Adrenal gland (tissue), 12 donors: ENCODE data around the gene GPR83. TPM values are rescaled to one million over a fixed set of nuclear protein-coding genes. Genes with fewer than 3 reads are reported as not detected.
"Not testable (repeated sequence)": the region's sequence is repeated elsewhere in the genome, so short reads cannot be mapped to it uniquely, and the experiment has no call there.

Experiments used
- DNase-seq, 7 donors: peaks; one replicate each; pipeline ENCODE4 v3.0.0-alpha.2; 2019 to 2020
- H3K27ac ChIP-seq, 5 donors: fragments of 200-600 bp; sonication (generic) in 4 of 5; 1 replicate in 3 of 5; 2 replicates in 2 of 5; pipeline versions ENCODE4 v1.5.1 to v1.8.0; 2016 to 2020; ENCODE audit warnings: mild to moderate bottlenecking in 1 of 5
- H3K27me3 ChIP-seq: fragments of 200-600 bp; 2 replicates; pipeline ENCODE4 v1.8.0; 2021
- H3K36me3 ChIP-seq, 2 donors: fragments of 200-600 bp; replicated peaks in 1 of 2; 1 replicate in 1 of 2; 2 replicates in 1 of 2; pipeline versions ENCODE4 v1.5.1 to v1.8.0; 2018 to 2022
- H3K4me1 ChIP-seq, 2 donors: fragments of 200-600 bp; replicated peaks in 1 of 2; 1 replicate in 1 of 2; 2 replicates in 1 of 2; pipeline versions ENCODE4 v1.5.1 to v1.8.0; 2018 to 2021
- H3K4me3 ChIP-seq, 4 donors: fragments of 200-600 bp; sonication (generic) in 3 of 4; one replicate each; pipeline ENCODE4 v1.5.1; 2016 to 2018
- H3K9me3 ChIP-seq, 3 donors: fragments of 200-600 bp; sonication (generic) in 1 of 3; replicated peaks in 1 of 3; 1 replicate in 2 of 3; 2 replicates in 1 of 3; pipeline versions ENCODE4 v1.5.1 to v1.8.0; 2016 to 2021
- POLR2A ChIP-seq, 2 donors: fragments of 450-650 bp; IDR thresholded peaks; one replicate each; pipeline ENCODE4 v1.6.1; 2017; ENCODE audit warnings: antibody characterized with exemption in 2 of 2, mild to moderate bottlenecking in 2 of 2, moderate library complexity in 1 of 2
- WGBS, 4 donors: extraction: QIAGEN DNeasy Blood & Tissue Kit in 2 of 4; methylation state at CpG; one replicate each; pipeline versions ENCODE4 v1.1.5 to v1.1.7; 2013 to 2017; 5-methylcytosine and 5-hydroxymethylcytosine counted together
- intact Hi-C, 2 donors: fragments of 100-400 bp; cut with DNase I; formaldehyde crosslinking; loops; one replicate each; pipeline versions ENCODE4 v1.14.1 to v1.15.0; 2022 to 2023
- polyA plus RNA-seq, 3 donors: library from polyadenylated mRNA; stranded (reverse); fragments of 200-250 nt in 2 of 3; fragments of 350-450 nt in 1 of 3; fragmentation: Illumina TruSeq in 1 of 3; extraction: RNeasy Lipid Tissue Mini Kit (QIAGEN cat#74804) in 1 of 3; gene quantifications; one replicate each; pipeline ENCODE4 v1.2.3, GENCODE V29; 2013 to 2014
- total RNA-seq, 9 donors: library from RNA; depleted of rRNA in 4 of 9; stranded (reverse); fragments of >200 nt in 4 of 9; fragments of 120-200 nt in 1 of 9; fragmentation: NEBNext Ultra II Directional in 1 of 9; extraction: Animal tissue kit (Norgen Biotek cat#: 25700) in 1 of 9; gene quantifications; one replicate each; pipeline versions ENCODE4 v1.1.0 to v1.2.4, GENCODE V29; 2013 to 2023
- TF ChIP-seq, protein P1 (sequence below), 6 experiments: fragments of 450-650 bp in 4 of 6; fragments of 200-600 bp in 2 of 6; sonication (generic) in 1 of 6; IDR thresholded peaks; 1 replicate in 5 of 6; 2 replicates in 1 of 6; pipeline versions ENCODE4 v1.5.1 to v1.8.0; 2016 to 2021; ENCODE audit warnings: antibody characterized with exemption in 6 of 6, mild to moderate bottlenecking in 2 of 6, moderate library complexity in 1 of 6
- donor health status: healthy with polysubstance abuse.
- donor health status: Bipolar disorder and iron deficiency.
- donor health status: DM: yes; HTN: yes; CAD: no.
- donor health status: DM: no; HTN: no; CAD: no.
- donor health status: DM: no; HTN: no; CAD: no.
- donor health status: DM: yes; HTN: yes; CAD: no.

The GPR83 gene
- total and polyA plus RNA-seq, 12 donors = 0.17 to 1.5 (median 0.40) TPM; not detected in 1

DNA sequence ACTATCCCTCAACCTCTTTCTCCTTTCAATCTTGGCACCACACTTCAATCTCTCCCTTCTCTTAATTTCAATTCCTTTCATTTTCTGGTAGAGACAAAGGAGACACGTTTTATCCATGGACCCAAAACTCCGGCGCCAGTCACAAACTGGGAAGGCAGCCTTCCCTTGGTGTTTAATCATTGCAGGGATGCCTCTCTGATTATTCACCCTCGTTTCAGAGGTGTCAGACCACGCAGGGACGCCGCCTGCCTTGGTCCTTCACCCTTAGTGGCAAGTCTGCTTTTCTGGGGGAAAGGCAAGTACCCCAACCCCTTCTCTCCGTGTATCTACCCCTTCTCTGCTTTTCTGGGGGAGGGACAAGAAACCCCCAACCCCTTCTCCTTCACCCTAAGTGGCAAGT, 54.9 kb downstream of the GPR83 start:
- DNase-seq, H3K4me1 ChIP-seq, H3K36me3 ChIP-seq, intact Hi-C loops, H3K9me3 ChIP-seq, H3K27ac ChIP-seq, H3K27me3 ChIP-seq, H3K4me3 ChIP-seq: not testable (repeated sequence)
- WGBS, 4 donors = 72 to 88% (median 79%) methylated on average over 7 to 8 of the region's 8 CpGs

DNA sequence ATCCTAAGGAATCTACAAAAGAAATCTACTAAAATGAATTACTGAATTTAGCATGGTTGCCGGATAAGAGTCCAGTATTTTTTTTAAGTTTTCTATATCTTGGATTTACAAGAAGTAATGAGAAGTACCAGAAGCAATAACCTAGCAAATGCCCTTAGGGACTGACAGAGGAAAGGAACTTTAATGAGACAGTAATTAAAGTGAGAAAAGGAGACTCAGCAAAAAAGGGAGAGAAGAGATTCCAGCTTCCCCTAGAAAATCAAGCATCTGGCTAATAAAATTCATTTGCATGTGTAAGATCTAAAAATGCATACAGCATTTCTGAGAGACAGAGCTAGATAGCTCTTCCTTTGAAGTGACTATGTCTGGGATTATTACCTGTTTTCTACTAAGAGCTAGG, 57.7 kb downstream of the GPR83 start:
- Histone ChIP-seq H3K27ac (no peak overlapping the region), H3K27me3 (no peaks in the 10 kb centered on the region), H3K9me3 (no peaks in the 10 kb centered on the region), H3K36me3 (no peaks in the 10 kb centered on the region), H3K4me1 (no peaks in the 10 kb centered on the region), H3K4me3 (no peak overlapping the region)
- DNase-seq = no peak
- WGBS, 4 donors = 81 to 88% (median 86%) methylated on average over 1 of the region's 1 CpG
- TF ChIP-seq, protein P1, sequence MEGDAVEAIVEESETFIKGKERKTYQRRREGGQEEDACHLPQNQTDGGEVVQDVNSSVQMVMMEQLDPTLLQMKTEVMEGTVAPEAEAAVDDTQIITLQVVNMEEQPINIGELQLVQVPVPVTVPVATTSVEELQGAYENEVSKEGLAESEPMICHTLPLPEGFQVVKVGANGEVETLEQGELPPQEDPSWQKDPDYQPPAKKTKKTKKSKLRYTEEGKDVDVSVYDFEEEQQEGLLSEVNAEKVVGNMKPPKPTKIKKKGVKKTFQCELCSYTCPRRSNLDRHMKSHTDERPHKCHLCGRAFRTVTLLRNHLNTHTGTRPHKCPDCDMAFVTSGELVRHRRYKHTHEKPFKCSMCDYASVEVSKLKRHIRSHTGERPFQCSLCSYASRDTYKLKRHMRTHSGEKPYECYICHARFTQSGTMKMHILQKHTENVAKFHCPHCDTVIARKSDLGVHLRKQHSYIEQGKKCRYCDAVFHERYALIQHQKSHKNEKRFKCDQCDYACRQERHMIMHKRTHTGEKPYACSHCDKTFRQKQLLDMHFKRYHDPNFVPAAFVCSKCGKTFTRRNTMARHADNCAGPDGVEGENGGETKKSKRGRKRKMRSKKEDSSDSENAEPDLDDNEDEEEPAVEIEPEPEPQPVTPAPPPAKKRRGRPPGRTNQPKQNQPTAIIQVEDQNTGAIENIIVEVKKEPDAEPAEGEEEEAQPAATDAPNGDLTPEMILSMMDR (IDR thresholded peaks at IDR 0.05) = no peak
- no peak for TF ChIP-seq POLR2A (IDR thresholded peaks at IDR 0.05)
- intact Hi-C loops = no loop called here

DNA sequence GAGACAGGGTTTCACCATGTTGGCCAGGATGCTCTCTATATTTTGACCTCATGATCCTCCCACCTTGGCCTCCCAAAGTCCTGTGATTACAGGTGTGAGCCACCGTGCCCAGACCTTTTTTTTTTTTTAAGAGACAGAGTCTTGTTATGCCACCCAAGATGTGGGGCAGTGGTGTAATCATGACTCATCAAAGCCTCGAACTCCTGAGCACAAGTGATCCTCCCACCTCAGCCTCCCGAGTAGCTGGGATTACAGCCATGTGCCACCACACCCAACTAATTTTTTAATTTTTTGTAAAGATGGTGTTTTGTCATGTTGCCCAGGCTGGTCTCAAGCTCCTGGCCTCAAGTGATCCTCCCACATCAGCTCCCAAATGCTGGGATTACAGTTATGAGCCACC, 59.0 kb downstream of the GPR83 start:
- no peaks in the 10 kb centered on the region for H3K36me3 ChIP-seq
- intact Hi-C loops = no loop called here
- no peaks in the 10 kb centered on the region for H3K27me3 ChIP-seq
- TF ChIP-seq POLR2A (IDR thresholded peaks at IDR 0.05) = no peak
- TF ChIP-seq, protein P1 (IDR thresholded peaks at IDR 0.05) = no peak
- H3K4me1 ChIP-seq = no peaks in the 10 kb centered on the region
- no peak overlapping the region for H3K27ac ChIP-seq
- no peak for DNase-seq
- no peaks in the 10 kb centered on the region for H3K9me3 ChIP-seq
- no peak overlapping the region for H3K4me3 ChIP-seq
- 59 to 73% (median 65%) methylated on average over 3 of the region's 3 CpGs for WGBS, 4 donors

DNA sequence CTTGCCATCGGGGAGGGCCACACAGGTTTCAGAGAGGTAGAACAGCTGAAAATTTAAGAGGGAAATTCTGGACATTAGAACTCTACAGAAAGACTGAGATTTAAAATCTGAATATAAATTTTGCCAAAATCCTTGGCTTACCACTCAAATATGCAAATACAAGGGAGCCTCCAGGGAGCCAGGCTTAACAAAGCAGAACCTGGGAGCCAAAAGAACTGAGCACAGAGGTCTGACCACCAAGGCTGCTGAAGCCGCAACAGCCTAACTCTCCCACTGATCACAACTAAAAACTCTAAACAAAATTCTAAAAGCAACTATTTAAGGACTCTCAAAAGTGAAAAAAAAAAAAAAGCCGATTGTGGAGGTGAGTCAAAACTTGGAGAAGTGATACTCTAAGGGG, 62.6 kb downstream of the GPR83 start:
- Histone ChIP-seq H3K4me3 (no peak overlapping the region), H3K27me3 (no peaks in the 10 kb centered on the region), H3K27ac (no peak overlapping the region), H3K9me3 (no peaks in the 10 kb centered on the region), H3K4me1 (no peaks in the 10 kb centered on the region), H3K36me3 (no peaks in the 10 kb centered on the region)
- intact Hi-C loops = no loop called here
- WGBS, 4 donors = 63 to 84% (median 82%) methylated on average over 3 of the region's 3 CpGs
- no peak for DNase-seq
- no peak for TF ChIP-seq POLR2A (IDR thresholded peaks at IDR 0.05)
- TF ChIP-seq, protein P1 (IDR thresholded peaks at IDR 0.05) = no peak

DNA sequence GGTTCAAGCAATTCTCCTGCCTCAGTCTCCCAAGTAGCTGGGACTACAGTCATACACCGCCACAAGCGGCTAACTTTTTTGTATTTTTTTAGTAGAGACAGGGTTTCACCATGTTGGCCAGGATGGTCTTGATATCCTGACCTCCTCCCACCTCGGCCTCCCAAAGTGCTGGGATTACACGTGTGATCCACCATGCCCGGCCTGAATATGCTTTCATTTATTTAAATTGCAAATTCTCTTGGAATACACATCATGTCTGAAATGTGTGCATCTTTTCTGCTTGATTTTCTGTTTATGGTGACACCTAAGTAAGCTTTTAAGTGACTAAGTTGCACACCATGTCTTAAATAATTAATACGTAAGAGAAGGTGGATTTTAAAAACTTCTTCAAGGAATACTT, 65.2 kb downstream of the GPR83 start:
- H3K9me3 ChIP-seq = no peaks in the 10 kb centered on the region
- H3K4me1 ChIP-seq = no peaks in the 10 kb centered on the region
- no peak for TF ChIP-seq POLR2A (IDR thresholded peaks at IDR 0.05)
- TF ChIP-seq, protein P1 (IDR thresholded peaks at IDR 0.05) = no peak
- no peaks in the 10 kb centered on the region for H3K27me3 ChIP-seq
- H3K27ac ChIP-seq = no peak overlapping the region
- intact Hi-C loops = no loop called here
- no peak for DNase-seq
- H3K36me3 ChIP-seq = no peaks in the 10 kb centered on the region
- 86 to 95% (median 91%) methylated on average over 6 of the region's 6 CpGs for WGBS, 4 donors
- no peak overlapping the region for H3K4me3 ChIP-seq
